ENCODE measurements around the gene PHGDH.

PHGDH gene

DNA sequence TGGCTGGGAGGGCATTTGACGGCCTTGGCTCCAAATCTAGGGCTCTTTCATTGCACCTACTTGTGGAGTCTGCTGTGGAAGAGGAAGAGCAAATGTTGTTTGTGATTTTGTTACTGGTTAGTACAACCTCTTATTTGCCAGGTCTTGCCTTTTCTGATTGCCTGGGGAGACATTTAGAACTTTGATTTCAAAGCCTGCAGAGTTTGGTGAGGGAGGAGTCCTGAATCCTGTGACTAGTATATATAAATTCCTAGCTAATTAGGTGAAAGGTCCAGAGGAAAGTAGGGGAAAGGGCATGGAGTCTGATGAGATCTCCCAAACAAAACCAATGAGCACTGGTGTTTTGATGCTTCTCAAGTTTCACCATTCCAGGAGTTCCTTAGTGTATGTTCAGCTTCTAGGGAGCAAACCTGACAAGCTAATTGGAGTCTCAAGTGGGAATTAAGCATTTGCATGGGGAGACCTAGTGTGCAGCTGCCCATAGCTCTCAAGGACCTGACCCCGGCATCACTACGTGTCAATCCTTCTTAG is 62.0 kb downstream of the PHGDH start:
- Histone ChIP-seq H3F3A (ENCODE audit: insufficient read depth, low read length) (no peaks in the 10 kb centered on the region), H3K4me2 (ENCODE audit: low read length) (no peak overlapping the region), H3K4me3 (ENCODE audit: low read depth, low read length, poor library complexity, severe bottlenecking) (no peak overlapping the region), H3K9ac (ENCODE audit: low read length) (no peak overlapping the region), H2AFZ (ENCODE audit: low read length) (no peak overlapping the region), H3K36me3 (ENCODE audit: insufficient read depth, low read length) (no peaks in the 10 kb centered on the region), H3K9me3 (ENCODE audit: low read length) (no peaks in the 10 kb centered on the region), H3K9me2 (ENCODE audit: low read depth, low read length) (no peaks in the 10 kb centered on the region), H4K20me1 (ENCODE audit: insufficient read depth, low read length) (no peaks in the 10 kb centered on the region), H3K27ac (ENCODE audit: low read depth, low read length, poor library complexity, severe bottlenecking) (no peak overlapping the region), H3K4me1 (ENCODE audit: insufficient read depth, low read length, severe bottlenecking) (no peaks in the 10 kb centered on the region), H3K27me3 (ENCODE audit: insufficient read depth, low read length) (0 out of 2 replicates have a peak, but pooled peaks cover 5% of the 10 kb centered on the region), H3K79me2 (ENCODE audit: insufficient read depth, low read length) (no peaks in the 10 kb centered on the region)
- no peak for TF ChIP-seq EZH2 (IDR thresholded peaks at IDR 0.05; ENCODE audit: borderline replicate concordance, low read length)
- TF ChIP-seq, protein P1, sequence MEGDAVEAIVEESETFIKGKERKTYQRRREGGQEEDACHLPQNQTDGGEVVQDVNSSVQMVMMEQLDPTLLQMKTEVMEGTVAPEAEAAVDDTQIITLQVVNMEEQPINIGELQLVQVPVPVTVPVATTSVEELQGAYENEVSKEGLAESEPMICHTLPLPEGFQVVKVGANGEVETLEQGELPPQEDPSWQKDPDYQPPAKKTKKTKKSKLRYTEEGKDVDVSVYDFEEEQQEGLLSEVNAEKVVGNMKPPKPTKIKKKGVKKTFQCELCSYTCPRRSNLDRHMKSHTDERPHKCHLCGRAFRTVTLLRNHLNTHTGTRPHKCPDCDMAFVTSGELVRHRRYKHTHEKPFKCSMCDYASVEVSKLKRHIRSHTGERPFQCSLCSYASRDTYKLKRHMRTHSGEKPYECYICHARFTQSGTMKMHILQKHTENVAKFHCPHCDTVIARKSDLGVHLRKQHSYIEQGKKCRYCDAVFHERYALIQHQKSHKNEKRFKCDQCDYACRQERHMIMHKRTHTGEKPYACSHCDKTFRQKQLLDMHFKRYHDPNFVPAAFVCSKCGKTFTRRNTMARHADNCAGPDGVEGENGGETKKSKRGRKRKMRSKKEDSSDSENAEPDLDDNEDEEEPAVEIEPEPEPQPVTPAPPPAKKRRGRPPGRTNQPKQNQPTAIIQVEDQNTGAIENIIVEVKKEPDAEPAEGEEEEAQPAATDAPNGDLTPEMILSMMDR (IDR thresholded peaks at IDR 0.05; ENCODE audit: low read length) = no peak

DNA sequence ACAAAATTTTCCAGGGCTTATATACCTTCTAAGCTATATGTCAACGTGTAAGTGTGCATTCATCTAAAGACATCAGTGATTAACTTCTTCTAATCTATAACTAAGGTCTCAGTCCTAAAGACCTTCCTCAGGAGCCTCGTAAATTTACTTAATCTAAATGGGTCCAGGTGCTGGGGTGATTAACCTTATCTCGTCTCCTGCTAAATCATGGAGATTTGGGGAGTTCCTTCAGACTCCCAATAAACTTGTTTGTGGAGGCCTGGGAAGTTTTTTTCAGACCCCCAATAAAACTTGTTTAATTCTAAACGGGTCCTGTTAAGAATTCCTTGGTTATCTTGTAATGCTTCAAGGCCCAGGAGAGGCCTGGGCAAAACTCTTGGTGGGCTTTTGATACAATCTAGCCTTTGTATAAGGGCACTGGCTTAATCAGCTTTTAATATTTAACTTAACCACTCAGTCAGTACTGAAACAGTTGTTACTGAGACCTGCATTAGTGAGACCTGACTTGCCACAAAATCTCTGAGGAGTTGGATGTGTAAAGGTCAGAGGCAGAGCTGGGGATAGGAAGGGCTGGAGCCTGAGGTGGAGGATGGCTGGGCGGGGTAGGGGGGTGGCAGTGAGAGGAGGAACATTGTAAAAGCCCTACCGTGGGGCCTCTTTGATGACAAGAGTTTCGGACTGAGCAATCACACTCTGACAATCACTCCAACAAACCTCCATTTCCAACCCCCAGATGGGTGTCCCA is 63.2 kb downstream of the PHGDH start:
- Histone ChIP-seq H3F3A (ENCODE audit: insufficient read depth, low read length) (no peaks in the 10 kb centered on the region), H3K9ac (ENCODE audit: low read length) (no peak overlapping the region), H3K79me2 (ENCODE audit: insufficient read depth, low read length) (no peaks in the 10 kb centered on the region), H3K9me2 (ENCODE audit: low read depth, low read length) (no peaks in the 10 kb centered on the region), H3K9me3 (ENCODE audit: low read length) (no peaks in the 10 kb centered on the region), H3K4me1 (ENCODE audit: insufficient read depth, low read length, severe bottlenecking) (no peaks in the 10 kb centered on the region), H2AFZ (ENCODE audit: low read length) (no peak overlapping the region), H3K4me3 (ENCODE audit: low read depth, low read length, poor library complexity, severe bottlenecking) (no peak overlapping the region), H4K20me1 (ENCODE audit: insufficient read depth, low read length) (no peaks in the 10 kb centered on the region), H3K27ac (ENCODE audit: low read depth, low read length, poor library complexity, severe bottlenecking) (no peak overlapping the region), H3K4me2 (ENCODE audit: low read length) (no peak overlapping the region), H3K36me3 (ENCODE audit: insufficient read depth, low read length) (no peaks in the 10 kb centered on the region), H3K27me3 (ENCODE audit: insufficient read depth, low read length) (0 out of 2 replicates have a peak, but pooled peaks cover 5% of the 10 kb centered on the region)
- TF ChIP-seq, protein P1 (IDR thresholded peaks at IDR 0.05; ENCODE audit: low read length) = no peak
- no peak for TF ChIP-seq EZH2 (IDR thresholded peaks at IDR 0.05; ENCODE audit: borderline replicate concordance, low read length)

DNA sequence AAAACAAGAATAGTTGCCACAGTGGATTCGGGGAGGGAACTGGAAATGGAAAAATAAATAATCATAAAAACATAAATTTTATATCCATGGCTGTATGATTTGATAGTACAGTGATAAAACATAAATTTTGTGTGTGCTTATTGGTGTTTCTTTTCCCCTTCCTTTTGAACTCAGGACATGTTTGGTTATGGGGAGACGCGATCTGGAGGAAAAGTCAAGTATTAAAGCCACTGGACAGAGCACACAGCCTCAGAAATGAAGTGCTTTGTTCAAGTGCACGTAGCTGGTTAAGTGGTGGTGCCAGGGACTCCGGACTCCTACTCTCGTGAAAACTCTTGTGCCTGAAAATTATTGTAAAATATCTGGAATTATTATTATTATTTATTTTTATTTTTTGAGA is 66.6 kb downstream of the PHGDH start:
- no peak overlapping the region for H3K27ac ChIP-seq (ENCODE audit: low read depth, low read length, poor library complexity, severe bottlenecking)
- H3K9me3 ChIP-seq (ENCODE audit: low read length) = no peaks in the 10 kb centered on the region
- no peak overlapping the region for H3K9ac ChIP-seq (ENCODE audit: low read length)
- no peaks in the 10 kb centered on the region for H3K9me2 ChIP-seq (ENCODE audit: low read depth, low read length)
- H3K79me2 ChIP-seq (ENCODE audit: insufficient read depth, low read length) = no peaks in the 10 kb centered on the region
- no peaks in the 10 kb centered on the region for H4K20me1 ChIP-seq (ENCODE audit: insufficient read depth, low read length)
- H3K4me2 ChIP-seq (ENCODE audit: low read length) = no peak overlapping the region
- H3F3A ChIP-seq (ENCODE audit: insufficient read depth, low read length) = no peaks in the 10 kb centered on the region
- H2AFZ ChIP-seq (ENCODE audit: low read length) = no peak overlapping the region
- no peaks in the 10 kb centered on the region for H3K4me1 ChIP-seq (ENCODE audit: insufficient read depth, low read length, severe bottlenecking)
- TF ChIP-seq, protein P1 (IDR thresholded peaks at IDR 0.05; ENCODE audit: low read length) = no peak
- no peak for TF ChIP-seq EZH2 (IDR thresholded peaks at IDR 0.05; ENCODE audit: borderline replicate concordance, low read length)
- H3K36me3 ChIP-seq (ENCODE audit: insufficient read depth, low read length) = no peaks in the 10 kb centered on the region
- H3K27me3 ChIP-seq (ENCODE audit: insufficient read depth, low read length) = 0 out of 2 replicates have a peak, but pooled peaks cover 2% of the 10 kb centered on the region
- no peak overlapping the region for H3K4me3 ChIP-seq (ENCODE audit: low read depth, low read length, poor library complexity, severe bottlenecking)

Measured in OCI-LY1 (cell line).